Kasumi-1 (cell line): ENCODE measurements around the gene UBE3A.
"Not testable (repeated sequence)": the region's sequence is repeated elsewhere in the genome, so short reads cannot be mapped to it uniquely, and the experiment has no call there.

Experiments
- DNase-seq, 2 experiments: peaks; one replicate each; lab custom pipeline; 2025; lab: John Stamatoyannopoulos, UW

The UBE3A gene

DNA sequence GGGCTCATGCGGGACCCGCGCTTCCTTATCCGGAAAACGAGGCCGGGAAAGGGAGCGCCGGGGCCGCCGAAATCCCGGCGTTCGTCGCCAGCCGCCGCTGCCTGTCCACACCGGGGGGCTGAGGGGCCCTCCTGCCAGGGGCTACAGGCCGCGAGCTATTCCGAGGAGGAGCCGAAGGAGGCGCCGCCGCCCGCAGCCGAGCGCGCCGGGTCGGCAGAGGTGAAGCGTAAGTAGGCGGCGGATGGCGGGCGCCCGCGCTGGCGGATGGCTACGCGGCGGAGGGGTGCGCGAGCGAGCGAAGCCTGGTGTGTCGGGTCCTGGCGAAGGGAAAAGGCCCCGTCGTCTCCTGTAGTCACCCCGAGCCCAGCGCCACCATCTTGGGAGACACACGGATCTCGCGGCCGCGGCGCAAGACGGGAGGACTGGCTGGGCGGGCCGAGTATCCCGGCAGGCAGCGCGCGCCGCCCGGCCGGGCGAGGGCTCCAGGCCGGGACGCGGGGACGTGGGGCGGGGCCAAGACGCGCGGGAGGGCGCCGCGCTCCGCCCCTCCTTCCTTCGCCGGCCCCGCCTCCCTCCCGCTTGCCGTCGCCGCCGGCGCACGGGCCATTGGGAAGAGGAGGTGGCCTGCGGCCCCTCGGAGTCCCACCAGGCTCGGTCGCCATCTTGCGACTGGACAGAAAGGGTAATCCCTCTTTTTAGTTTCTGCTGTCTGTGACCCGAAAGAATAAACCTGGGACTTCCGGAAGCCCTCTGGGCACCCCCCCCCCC lies at the start of gene UBE3A:
Gene UBE3A (minus strand): TSS at position 424 of the 768 bp plus-strand sequence. CDS start 29,917 bp downstream, outside the sequence.
- DNase-seq, result peak; percentile 50 to 74

DNA sequence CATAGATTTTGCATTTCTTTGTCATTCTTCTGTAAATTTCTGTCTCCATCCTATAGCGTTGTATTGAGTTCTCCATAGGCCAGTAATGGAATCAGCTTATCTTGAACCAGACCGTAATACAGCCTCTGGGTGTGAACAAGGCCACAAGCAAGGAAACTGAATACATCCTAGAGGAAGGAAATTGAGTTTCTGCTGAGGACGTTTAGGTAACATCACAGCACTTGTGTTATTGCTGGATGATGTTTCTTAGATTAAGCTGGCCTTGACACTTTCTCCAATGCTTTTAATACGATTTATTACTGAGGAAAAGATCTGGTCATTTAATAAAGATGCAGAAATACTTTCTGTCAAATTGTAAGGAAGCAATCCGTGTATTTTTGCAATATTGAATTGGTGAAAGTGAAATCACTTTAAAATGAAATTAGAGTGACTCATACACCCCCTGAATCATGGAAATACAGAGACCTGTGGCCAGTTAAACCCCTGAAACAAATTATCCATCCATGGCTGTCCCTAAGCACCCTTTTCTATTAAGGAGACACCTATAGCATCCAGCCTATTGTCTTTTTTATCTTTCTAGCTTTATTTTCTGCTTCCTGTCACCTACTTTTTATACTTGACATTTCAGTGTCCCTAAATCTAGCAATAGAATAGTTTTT lies 48.5 kb upstream of the UBE3A start:
- DNase-seq, result no peak

DNA sequence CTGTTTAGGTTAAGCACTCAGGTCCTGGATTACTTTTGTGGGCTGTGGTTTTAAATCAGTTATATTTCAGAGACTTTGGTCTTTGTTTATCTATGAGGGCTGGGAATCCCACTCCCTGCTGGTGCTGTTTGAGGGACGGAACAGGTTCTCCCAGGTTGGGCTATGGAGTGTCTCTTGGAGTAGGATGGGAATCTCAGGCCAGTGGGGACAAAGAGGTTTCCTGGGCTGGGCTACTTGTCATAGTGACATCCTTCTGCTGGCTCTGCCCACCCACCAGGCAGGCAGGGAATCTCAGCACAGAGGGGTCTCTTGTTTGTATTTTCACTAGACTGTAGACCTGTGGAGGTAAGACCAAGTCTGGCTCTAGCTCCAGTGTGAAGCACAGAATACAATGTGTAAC lies 47.2 kb upstream of the UBE3A start:
- DNase-seq, result no peak

DNA sequence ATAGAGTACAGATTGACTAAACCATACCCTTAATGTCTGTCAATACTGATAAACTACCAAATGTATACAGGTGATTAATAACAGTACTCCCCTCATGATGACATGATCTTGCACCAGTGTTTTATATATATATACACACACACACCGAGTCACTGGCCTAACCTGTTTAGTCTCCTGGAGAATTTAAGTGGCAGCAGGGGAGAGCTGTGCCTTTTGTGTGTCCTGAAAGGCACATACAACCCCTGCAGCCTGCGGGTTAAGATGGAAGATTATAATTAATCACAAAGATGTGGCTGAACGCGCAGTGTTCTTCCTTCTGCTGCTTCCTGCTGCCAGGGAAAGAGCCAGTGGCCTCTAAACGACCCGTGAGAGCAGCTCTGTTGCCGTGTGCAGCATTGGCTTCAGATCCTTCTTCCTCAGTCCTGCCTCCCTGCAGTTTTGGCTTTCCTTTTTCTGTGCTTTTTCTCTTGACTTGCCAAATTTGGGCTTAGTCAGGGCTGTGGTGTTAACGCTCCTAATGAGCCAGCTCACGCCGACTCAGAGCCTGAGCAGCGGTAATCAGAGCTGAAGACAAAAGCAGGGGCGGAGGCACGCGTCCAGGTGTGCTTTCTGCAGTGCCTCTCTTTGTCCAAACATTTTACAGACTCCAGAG lies 42.5 kb upstream of the UBE3A start:
- DNase-seq, result no peak

DNA sequence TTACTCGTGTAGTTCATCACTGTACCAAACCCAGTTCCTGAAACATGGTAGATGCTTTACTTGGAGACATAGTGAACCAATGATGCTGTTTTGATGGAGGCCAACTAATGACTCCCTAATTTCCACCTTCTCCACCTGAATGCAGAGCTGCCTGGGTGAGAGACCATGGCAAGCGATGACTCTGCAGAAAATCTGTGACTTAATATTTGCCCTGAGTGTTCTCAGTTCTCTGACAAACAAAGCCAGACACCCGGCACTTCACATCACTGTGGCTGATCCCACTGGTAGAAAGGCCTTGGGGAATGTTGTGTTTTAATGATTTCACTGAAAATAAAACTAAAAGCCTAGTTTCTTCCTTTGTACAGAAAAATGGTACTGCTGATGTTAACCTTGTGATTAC lies 39.5 kb upstream of the UBE3A start:
- DNase-seq, result no peak

DNA sequence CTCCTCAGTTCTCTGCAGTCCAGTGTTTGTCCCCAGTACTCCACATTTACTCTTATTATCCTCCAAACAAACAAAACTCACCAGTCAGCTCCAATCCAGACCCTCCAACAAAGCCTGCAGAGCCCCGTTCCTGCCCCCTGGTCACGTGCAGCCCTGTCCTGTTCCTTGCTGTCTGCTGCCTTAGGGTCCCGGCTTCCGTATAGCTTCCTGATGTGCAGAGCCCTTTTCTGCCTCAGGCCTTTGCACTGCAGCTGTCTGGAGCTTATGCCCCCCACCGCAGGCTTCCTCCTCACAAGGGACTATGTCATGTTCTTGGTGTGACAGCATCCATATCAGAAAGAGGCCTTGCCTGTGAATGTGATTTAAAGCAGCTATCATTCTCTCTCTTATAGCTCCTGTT lies 39.0 kb upstream of the UBE3A start:
- DNase-seq, result no peak

DNA sequence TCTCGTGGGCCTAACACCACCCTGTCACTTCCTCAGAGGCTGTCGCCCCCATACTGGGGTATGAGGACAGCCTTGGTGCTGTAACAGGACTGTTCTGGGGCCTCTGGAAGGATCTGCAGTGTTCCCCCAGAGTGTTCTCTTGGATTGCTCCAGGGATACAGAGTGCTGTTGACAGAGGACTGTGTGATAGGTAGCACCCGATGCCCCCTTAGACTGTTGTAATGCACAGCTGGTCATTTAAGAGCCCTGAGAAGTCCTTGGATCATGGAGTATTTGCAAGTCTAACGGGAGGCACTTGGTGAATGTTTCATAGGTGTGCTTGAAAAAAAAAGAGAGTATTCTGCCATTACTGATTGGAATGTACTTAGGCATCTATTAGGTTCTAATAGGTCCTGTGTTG lies 35.4 kb upstream of the UBE3A start:
- no peak for DNase-seq

DNA sequence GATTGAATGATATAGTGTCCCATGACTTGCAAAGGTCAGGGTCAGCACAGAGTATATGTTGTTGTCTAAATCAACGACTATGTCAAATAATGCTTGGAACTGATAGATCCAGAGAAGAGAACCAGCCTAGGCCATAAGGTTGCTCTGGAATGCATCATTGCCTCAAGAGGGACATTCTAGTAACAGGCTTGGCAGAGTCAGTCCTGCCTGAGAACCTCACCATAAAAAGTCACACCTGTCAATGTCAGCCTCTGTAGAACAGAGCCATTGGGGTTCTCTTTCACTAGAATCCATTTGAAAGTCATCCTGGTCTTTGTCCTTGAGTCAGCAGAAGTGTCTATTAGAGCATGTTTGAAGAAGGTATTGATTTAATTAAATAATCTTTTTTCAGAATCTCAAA lies 31.4 kb upstream of the UBE3A start:
- DNase-seq, result no peak

DNA sequence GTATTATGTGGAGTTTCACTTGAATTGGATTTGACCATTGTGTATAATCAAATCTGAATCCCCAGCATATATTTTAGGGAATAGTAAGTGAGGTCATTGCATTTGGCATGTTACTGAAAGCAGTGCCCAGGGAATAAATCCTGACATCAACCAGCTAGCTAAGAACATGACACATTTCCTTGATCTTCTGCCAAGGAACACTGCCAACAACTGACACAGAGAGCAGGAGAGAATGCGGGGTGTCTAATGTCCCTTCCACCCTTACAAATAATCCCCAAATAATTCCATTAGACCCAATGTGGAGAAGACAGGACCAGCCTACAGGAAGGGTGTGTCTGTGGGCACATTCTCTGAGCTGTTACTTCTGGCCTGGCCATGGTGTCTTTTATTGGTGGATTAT lies 30.6 kb upstream of the UBE3A start:
- DNase-seq, result no peak

DNA sequence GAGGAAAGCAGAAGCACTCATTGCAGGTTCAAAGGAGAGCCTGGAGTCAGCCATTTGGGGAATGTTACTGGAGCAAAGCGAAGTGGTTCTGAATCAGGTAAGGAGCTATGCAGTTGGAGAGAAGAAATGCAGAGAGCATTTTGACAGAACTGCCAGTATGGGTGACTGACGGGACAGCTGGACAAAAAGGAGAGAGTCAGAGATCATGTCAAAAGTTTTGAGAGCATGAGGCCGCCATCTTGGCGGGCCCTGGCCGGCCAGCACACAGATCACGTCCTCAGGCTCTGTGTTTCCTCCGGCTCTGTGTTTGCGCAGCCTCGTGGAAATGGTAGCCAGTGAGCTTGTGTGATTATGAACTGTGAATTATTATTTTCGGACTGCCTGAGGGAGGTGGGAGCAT lies 29.8 kb upstream of the UBE3A start:
- no peak for DNase-seq

DNA sequence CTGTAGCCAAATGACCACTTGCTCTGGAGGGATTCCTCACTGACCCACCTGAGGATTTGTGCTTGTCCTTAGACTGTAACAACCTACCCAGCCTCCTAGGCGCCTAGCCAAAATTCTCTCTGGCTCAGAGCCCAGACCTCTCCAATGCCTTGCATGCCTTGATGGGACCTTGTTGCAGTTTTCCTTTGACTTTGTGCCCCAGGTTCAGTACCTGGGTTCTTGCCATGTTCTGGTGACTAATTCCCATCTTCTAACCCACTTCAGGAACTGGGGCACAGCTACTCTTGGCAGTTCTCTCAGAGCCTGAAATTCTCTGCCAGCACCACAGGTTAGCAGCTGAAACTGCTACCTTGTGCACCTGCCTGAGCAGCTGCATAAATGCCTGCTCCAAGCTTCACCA lies 27.0 kb upstream of the UBE3A start:
- no peak for DNase-seq

DNA sequence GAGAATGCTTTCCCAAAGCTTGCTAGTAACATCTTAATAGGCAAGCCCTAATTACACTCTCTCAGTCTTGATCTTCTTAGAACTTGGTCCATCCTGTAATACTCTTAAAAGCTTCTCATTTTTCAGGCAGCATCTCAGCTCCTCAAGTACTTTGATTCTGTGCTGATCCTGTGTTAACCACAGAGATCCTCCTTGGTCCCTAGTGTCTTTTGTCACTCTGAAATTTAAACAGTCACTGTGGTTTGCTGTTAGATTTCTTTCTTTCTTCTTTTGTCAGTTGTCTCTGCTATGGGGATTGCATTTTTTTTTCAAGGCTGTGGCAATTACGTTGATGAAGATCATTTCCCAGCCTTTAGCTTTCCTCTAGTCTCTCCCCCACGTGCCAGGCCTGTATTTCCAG lies 26.0 kb upstream of the UBE3A start:
- no peak for DNase-seq

DNA sequence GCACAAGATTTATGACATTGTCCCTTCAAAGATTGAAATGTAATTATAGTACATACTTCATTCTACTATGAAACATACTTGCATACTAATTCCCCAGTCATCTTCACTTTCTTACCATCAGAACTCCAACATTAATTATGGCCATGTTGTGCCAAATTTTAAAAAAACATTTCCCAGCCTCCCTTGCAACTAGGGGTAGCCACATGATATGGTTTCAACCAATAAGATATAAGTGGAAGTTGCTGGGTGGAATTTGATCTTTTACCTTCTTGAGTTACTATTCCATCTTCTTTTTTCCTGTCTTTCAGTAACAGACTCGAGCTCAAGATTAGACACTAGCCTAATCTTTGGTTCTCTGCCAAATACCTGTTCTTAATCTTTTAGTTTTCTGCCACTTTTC lies 25.6 kb upstream of the UBE3A start:
- DNase-seq, result no peak

DNA sequence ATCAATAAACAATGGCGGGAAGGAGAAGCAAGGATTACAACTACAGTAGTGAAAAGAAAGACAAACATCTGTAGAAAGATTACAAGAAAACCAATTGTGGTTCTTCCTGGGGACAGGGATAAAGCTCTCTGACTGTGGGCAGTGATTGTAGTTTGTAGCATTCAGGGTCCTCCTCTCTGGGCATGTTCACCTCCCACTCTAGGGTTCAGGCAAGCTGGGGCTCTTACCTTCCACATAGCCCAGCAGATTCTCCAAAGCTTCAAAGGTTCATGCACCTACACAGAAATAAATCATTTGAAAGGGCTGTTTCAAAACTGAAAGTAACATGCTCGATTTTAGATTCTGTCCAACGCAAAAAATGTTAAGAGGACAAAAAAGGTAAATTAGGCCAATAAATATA lies 17.4 kb upstream of the UBE3A start:
- DNase-seq, result no peak

DNA sequence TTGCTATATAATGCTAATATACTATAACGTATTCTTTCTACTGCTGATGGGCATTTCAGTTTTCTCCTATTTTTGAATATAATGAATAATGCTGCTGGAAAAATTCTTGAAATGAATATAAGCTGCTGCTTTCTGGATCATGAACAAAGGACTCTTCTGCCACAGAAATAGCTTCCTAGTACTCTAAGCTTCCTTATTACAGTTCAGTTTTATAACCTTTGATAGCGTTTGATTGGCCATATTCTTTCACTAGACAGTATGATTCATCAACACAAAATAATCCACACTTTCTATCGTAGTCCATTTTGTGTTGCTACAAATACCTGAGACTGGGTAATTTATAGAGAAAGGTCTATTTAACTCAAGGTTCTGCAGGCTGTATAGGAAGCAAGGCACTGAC lies 16.4 kb upstream of the UBE3A start:
- DNase-seq, result no peak

DNA sequence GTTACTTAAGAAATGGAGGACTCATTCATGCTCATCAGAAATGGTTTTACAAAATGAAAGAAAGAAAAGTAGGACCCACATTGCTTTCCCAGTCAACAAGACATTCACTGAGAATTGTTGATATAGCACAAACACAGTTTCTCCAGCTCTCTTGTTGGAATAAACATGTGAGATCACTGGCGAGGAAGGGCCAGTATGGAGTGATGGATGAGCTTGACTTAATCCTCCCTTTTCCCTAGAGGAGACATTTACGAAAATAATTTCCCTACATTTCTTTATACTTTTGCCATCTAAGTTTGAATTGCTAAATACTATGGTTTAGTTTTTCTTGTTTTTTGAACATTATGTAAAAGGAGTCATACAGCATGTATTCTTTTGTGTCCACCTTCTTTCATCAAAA lies 15.9 kb upstream of the UBE3A start:
- no peak for DNase-seq

DNA sequence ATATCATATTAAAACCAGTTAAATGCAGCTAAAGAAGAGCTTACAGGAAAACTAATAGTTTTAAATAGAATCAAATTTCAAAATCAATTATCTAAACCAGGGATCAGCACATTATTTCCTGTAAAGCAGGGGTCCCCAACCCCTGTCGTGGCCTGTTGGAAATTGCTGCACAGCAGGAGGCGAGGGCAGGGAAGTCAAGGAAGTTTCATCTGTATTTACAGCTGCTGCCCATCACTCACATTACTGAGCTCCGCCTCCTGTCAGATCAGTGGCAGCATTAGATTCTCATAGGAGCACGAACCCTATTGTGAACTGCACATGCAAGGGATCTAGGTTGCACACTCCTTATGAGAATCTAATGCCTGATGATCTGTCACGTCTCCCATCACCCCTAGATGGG lies 14.4 kb upstream of the UBE3A start:
- not testable (repeated sequence) for DNase-seq

DNA sequence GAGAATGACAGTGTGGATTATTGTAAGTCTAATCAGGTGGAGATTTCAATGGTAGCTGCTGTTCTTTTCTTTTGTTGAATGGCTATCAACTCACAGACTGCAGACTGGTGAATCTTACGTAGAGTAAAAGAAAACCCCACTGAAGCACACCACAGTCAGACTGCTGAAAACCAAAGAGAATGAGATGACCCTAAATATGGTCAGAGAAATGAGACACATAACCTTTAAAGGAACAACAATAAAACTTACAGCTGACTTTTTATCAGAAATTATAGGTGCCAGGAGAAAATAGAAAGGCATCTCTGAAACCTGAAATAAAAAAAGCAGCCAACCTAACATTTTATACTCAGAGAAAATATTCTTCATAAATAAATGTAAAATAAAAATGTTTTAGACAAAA lies 12.7 kb upstream of the UBE3A start:
- no peak for DNase-seq

DNA sequence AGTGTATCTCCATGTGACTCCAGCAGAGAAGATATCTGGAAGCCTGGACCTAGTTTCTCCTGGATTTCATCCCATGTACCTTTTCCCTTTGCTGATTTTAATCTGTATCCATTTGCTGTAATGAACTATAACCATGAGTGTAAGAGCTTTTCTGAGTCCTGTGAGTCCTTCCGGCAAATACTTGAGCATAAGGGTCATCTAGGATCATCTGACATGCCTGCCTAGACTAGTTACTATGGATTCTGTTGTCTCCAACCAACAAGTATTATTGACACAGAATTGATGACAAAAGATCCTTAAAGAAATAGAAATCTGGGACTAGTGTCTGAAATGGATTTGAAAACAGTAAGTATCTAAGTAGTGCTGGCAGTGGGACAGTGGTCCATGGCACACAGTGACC lies 11.3 kb upstream of the UBE3A start:
- DNase-seq, result no peak

DNA sequence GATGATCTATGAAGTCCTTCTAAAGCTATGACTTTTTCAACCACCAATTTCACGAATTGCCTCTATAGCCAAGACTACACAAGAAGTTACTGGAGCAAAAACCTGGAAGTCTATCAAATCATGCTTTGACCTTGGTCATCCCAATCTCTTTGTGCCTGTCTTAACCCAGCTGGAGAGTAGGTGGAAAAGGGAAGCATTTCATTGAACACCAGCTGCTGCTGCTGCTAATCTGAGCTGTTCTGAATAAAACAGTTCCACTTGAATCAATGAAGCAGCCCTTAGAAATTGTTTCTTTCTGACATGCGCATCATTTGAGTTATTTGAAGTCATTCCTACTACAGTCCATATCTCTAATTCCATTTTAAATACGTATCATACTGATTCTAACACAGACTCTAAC lies 7.3 kb upstream of the UBE3A start:
- DNase-seq, result no peak

DNA sequence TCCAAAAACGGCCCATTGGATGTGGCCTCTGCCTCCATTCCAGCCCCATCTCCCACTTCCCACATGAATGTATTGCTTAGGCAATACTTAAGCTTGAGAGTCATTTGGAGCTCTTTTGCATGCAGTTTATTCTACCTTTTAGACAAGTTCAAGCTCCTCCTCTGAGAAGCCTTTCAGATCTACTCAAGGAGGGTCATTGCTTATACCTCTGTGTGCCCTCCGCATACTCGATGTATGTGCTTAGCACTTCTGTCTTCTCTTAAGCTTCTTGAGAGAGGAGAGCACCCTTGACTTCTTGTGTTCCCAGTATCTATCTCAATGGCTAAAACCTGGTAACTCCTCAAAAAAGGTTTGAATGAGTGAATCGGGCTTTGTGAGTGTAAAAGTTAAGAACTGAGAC lies 6.6 kb upstream of the UBE3A start:
- DNase-seq, result no peak

DNA sequence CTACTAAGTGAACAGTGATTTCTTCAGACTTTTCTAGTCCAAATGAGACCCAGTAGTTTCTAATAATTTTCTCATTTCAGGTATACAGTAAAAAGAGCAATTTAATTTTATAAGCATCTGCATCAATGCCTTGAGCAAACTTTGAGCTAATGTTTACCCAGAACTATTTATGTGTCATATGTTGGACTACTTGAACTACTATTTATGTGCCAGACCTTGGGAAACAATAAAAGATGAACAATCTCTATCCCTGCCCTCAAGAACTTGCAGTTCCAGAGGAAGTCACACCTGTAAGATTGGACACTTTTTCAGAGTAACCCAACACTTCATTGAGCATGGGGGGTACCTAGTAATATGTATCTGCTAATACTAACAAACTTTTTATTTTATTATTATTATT lies 2.3 kb upstream of the UBE3A start:
- DNase-seq, result no peak

DNA sequence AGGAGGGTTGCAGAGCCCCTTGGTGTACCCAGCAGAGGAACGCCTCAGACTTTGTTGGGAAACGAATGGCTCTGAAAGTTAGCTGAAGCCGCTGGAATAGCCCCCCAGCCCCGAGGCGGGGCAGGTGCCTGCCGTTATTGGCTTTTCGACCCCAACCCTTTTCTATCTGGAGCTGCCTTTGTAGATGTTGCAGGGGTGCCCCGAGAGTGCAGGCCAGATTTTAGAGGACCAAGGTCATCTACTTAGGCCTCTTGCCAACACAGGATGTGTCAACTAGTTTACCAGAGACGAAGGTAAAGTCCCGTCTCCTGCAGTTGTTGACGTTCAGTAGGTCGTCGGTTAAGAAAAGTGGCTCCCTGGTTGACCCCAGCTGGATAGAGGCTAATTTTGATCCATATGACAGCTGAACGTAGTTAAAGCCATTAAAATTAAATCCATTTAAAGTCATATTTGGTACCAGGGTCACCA lies 579 bp upstream of the UBE3A start:
- DNase-seq, result no peak
